ENCODE measurements around the gene NSL1. TPM values are rescaled to one million over a fixed set of nuclear protein-coding genes. Genes with fewer than 3 reads are reported as not detected.
A peak's percentile ranks its signal among the peaks of the same experiment; 100 is the strongest.

NSL1 gene
- total RNA-seq, 5 donors from 2014 or later (not counting 1 experiment from before 2014, with no cell fraction given), result 24.2 to 37.8 (median 29.7) TPM

DNA sequence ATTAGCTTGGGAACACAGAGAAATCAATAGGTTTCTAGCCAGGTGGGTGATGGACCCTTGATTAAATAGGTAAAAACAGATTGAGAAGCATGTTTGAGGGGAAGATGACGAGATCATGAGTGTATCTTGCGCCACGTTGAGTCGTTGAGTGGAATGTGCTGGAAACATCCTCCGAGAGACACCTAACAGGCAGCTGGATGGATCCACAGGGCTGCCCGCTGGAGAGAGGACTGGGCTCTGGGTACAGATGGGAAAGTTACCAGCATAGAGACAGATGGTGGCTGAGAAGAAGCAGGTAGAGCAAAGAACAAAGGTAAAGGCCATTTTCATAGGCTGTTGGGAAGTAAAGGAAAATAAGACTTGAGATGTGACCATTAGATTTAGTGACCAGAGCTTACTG, 107.5 kb downstream of the NSL1 start:
- Histone ChIP-seq H3K4me3 (ENCODE audit: control insufficient read depth in 1 of 2, extremely low read depth in 1 of 2, low read length in 1 of 2) (no peak overlapping the region), H3K36me3 (ENCODE audit: control insufficient read depth in 2 of 2, extremely low read depth in 1 of 2, insufficient read depth in 1 of 2, low read length in 1 of 2) (no peaks in the 10 kb centered on the region), H3K27me3 (replicated peaks in 1 of 2; ENCODE audit: control insufficient read depth in 2 of 2, extremely low read depth in 1 of 2, insufficient read depth in 2 of 2, low read length in 1 of 2) (peaks cover 0 to 17% of the 10 kb centered on the region in 2 experiments), H3K27ac (ENCODE audit: low read length) (no peak overlapping the region), H3K4me1 (ENCODE audit: control insufficient read depth in 1 of 2, extremely low read depth in 1 of 2, insufficient read depth in 2 of 2, low read length in 2 of 2) (peaks cover 0 to 24% of the 10 kb centered on the region in 2 experiments), H3K9me3 (no peaks in the 10 kb centered on the region)
- no peak for DNase-seq
- Mint-ChIP-seq H3K27me3 (peaks cover 6 to 9% of the 10 kb centered on the region in 2 donors), H3K4me1 (peaks cover 16 to 27% (median 16%) of the 10 kb centered on the region in 3 donors), H3K27ac (no peak overlapping the region), H3K36me3 (no peaks in the 10 kb centered on the region), H3K4me3 (no peak overlapping the region), H3K9me3 (no peaks in the 10 kb centered on the region)
- no peak for ATAC-seq (replicated peaks in 1 of 4)
- WGBS (ENCODE audit: insufficient coverage), result 95% methylated on average over 6 of the region's 6 CpGs
- CTCF ChIA-PET, result interaction anchor here (1.1 kb wide), 2 partner anchors 17 to 19 kb away, joined by 3 read pairs; no protein-coding TSS in a partner anchor
- POLR2A ChIA-PET, result no interaction called here

DNA sequence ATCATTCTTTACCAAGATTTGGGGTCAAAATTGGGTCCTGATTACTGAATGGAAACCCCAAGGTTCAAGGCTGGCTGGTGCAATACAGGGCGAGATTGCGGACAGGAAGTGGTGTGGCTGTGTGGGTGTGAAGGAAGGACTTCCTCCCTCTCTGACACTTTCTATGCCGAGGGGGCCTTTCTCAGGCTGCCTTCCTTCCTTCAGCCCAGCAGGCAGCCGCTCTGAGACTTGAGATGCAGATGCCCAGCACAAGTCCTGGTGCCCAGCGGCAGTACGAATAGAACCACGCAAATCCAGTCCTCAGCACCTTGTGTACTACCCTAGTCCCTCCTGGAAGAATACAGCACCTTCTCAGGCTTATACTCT, 108.2 kb downstream of the NSL1 start:
- ChIA-PET CTCF (no interaction called here), POLR2A (no interaction called here)
- H3K9me3 Mint-ChIP-seq, result no peaks in the 10 kb centered on the region
- DNase-seq (peak in 11 of 35 experiments; percentile 7 to 70 (median 25)), ATAC-seq (replicated peaks in 1 of 4) (peak in 3 of 4 experiments; percentile 38 to 77 (median 67))
- peaks cover 0 to 24% of the 10 kb centered on the region in 2 experiments for H3K4me1 ChIP-seq (ENCODE audit: control insufficient read depth in 1 of 2, extremely low read depth in 1 of 2, insufficient read depth in 2 of 2, low read length in 2 of 2)
- H3K36me3 Mint-ChIP-seq, result no peaks in the 10 kb centered on the region
- H3K4me1 Mint-ChIP-seq, result peaks cover 16 to 30% (median 16%) of the 10 kb centered on the region in 3 donors
- H3K27ac Mint-ChIP-seq, result peak overlapping the region in 1 of 2 donors; percentile 63
- H3K36me3 ChIP-seq (ENCODE audit: control insufficient read depth in 2 of 2, extremely low read depth in 1 of 2, insufficient read depth in 1 of 2, low read length in 1 of 2), result no peaks in the 10 kb centered on the region
- H3K27me3 Mint-ChIP-seq, result peaks cover 6 to 9% of the 10 kb centered on the region in 2 donors
- 45% methylated on average over 4 of the region's 7 CpGs for WGBS (ENCODE audit: insufficient coverage)
- H3K27ac ChIP-seq (ENCODE audit: low read length), result no peak overlapping the region
- no peaks in the 10 kb centered on the region for H3K9me3 ChIP-seq
- H3K4me3 Mint-ChIP-seq, result peak overlapping the region in 2 of 3 donors; percentile 15 to 18
- no peak overlapping the region for H3K4me3 ChIP-seq (ENCODE audit: control insufficient read depth in 1 of 2, extremely low read depth in 1 of 2, low read length in 1 of 2)
- peaks cover 0 to 13% of the 10 kb centered on the region in 2 experiments for H3K27me3 ChIP-seq (replicated peaks in 1 of 2; ENCODE audit: control insufficient read depth in 2 of 2, extremely low read depth in 1 of 2, insufficient read depth in 2 of 2, low read length in 1 of 2)

DNA sequence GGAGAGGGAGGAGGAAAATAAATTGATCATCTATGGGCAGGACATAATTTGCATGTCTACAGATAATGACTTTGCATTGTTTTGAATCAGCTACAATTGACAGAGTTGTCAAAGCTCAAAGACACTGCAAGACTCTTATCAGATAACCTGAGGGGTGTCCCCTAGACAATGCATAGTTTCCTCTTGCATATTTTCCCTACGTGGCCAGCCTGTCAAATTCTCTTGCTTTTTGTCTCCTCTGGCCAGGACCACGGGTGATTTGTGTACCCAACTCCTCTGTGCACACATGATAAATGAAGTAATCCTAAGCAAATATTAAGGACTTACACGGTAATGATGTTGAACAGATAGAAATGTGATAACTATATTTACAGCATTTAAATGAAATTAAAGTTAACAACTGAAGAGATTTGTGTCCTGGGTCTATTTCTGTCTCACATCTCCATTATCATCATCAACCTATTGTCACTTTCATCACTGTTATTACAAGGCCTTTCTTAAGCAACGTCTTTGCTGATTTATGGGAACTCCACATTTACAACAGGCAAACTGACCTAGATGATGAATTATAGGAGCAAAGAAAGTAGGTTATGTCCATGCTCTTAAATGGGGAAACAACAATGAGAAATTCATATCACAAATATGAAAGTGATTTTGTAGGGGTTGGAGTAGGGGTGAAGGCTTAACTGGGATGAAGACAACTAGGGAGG, 110.7 kb downstream of the NSL1 start:
- Histone ChIP-seq H3K4me3 (ENCODE audit: control insufficient read depth in 1 of 2, extremely low read depth in 1 of 2, low read length in 1 of 2) (no peak overlapping the region), H3K27me3 (replicated peaks in 1 of 2; ENCODE audit: control insufficient read depth in 2 of 2, extremely low read depth in 1 of 2, insufficient read depth in 2 of 2, low read length in 1 of 2) (peaks cover 0 to 4% of the 10 kb centered on the region in 2 experiments), H3K36me3 (ENCODE audit: control insufficient read depth in 2 of 2, extremely low read depth in 1 of 2, insufficient read depth in 1 of 2, low read length in 1 of 2) (no peaks in the 10 kb centered on the region), H3K4me1 (ENCODE audit: control insufficient read depth in 1 of 2, extremely low read depth in 1 of 2, insufficient read depth in 2 of 2, low read length in 2 of 2) (peaks cover 0 to 24% of the 10 kb centered on the region in 2 experiments), H3K27ac (ENCODE audit: low read length) (no peak overlapping the region), H3K9me3 (no peaks in the 10 kb centered on the region)
- Mint-ChIP-seq H3K27ac (no peak overlapping the region), H3K4me3 (no peak overlapping the region), H3K36me3 (no peaks in the 10 kb centered on the region), H3K9me3 (no peaks in the 10 kb centered on the region), H3K4me1 (peaks cover 16 to 30% (median 16%) of the 10 kb centered on the region in 3 donors), H3K27me3 (peaks cover 5 to 6% of the 10 kb centered on the region in 2 donors)
- DNase-seq (no peak), ATAC-seq (replicated peaks in 1 of 4) (no peak)
- ChIA-PET POLR2A (no interaction called here), CTCF (no interaction called here)
- WGBS (ENCODE audit: insufficient coverage), result no CpG with 5 or more reads among the region's 4 CpGs

DNA sequence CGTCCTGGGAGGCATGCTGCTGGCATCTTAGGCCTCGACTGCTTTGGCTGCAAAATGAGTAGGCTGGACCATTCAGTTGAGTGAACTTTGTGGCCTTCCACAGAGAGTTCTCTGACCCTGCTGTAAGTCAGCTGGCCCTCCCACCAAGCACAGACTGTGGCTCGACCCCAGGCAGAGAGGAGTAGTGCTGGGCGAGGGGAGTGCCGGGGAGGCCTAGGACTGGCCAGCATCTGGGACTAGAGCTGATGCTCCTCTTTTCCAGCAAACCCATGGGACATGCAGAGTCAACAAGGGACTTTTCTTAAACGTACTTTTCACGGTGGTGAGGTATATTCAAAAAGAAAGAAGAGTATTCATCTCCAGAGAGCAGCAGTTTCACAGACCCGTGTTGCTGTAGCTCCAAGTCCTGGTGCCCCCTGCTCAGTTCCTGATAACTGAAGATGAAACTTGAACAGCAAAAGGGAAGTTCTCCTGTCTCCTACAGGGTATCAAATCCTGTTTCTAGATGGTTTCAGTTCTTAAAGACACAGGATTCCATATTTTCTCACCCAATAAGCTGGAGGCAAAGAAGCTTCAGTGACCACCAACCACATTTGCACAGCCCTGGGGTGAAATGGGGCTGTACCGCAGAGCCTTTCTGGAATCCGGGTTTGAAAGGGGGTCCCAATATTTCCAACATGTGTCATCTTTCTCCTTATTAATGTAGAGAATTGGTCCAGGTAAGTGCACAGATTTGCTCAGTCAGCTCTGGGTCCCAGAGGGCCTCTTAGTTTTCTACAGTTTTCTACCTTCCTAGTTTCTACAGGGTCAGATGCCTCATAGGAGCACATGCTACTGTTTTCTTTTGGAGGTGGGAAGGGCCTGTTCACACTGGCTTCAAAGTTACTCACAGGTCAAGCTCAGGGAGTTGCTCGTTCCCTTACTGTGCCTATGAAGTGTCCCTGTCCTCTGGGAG, 112.8 kb downstream of the NSL1 start:
- no peaks in the 10 kb centered on the region for H3K36me3 ChIP-seq (ENCODE audit: control insufficient read depth in 2 of 2, extremely low read depth in 1 of 2, insufficient read depth in 1 of 2, low read length in 1 of 2)
- Mint-ChIP-seq H3K36me3 (no peaks in the 10 kb centered on the region), H3K4me3 (no peak overlapping the region), H3K9me3 (no peaks in the 10 kb centered on the region), H3K27ac (no peak overlapping the region), H3K27me3 (peaks cover under 1 to 2% of the 10 kb centered on the region in 2 donors), H3K4me1 (peaks cover 10 to 25% (median 12%) of the 10 kb centered on the region in 3 donors)
- H3K4me3 ChIP-seq (ENCODE audit: control insufficient read depth in 1 of 2, extremely low read depth in 1 of 2, low read length in 1 of 2), result no peak overlapping the region
- H3K27me3 ChIP-seq (replicated peaks in 1 of 2; ENCODE audit: control insufficient read depth in 2 of 2, extremely low read depth in 1 of 2, insufficient read depth in 2 of 2, low read length in 1 of 2), result no peaks in the 10 kb centered on the region
- ATAC-seq (replicated peaks in 1 of 4), result no peak
- ChIA-PET POLR2A (interaction anchor here in 1 of 2 donors (0.7 kb wide), 1 partner anchor 246 kb away, joined by 3 read pairs; the partner anchor contains the start of gene NENF), CTCF (interaction anchor here in 1 of 2 donors (1.5 kb wide), 1 partner anchor 103 kb away, joined by 3 read pairs; no protein-coding TSS in a partner anchor)
- DNase-seq, result no peak
- 45% methylated on average over 9 of the region's 11 CpGs for WGBS (ENCODE audit: insufficient coverage)
- peaks cover 0 to 13% of the 10 kb centered on the region in 2 experiments for H3K4me1 ChIP-seq (ENCODE audit: control insufficient read depth in 1 of 2, extremely low read depth in 1 of 2, insufficient read depth in 2 of 2, low read length in 2 of 2)
- no peaks in the 10 kb centered on the region for H3K9me3 ChIP-seq
- no peak overlapping the region for H3K27ac ChIP-seq (ENCODE audit: low read length)

DNA sequence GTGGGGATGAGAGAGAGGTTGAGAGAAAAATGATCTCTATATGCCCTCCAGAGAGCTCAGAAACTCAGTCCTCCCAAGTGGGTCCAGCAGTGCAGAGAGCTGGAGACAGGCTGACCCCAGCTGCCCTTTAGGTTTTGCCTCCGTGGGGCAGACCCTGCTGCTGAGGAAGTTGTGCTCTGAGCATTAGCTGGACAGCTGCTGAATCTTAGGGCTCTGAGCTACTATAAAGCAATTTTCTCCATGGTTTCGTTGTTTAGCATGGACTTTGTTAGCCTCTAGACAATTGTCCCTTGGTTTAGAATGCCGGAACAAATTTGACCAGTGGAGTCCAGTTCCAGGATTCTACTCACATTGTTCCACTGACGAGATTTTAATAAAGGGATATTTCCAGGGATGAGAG, 114.0 kb downstream of the NSL1 start:
- 100% methylated on average over 4 of the region's 4 CpGs for WGBS (ENCODE audit: insufficient coverage)
- Histone ChIP-seq H3K27me3 (replicated peaks in 1 of 2; ENCODE audit: control insufficient read depth in 2 of 2, extremely low read depth in 1 of 2, insufficient read depth in 2 of 2, low read length in 1 of 2) (no peaks in the 10 kb centered on the region), H3K4me3 (ENCODE audit: control insufficient read depth in 1 of 2, extremely low read depth in 1 of 2, low read length in 1 of 2) (no peak overlapping the region), H3K9me3 (no peaks in the 10 kb centered on the region), H3K27ac (ENCODE audit: low read length) (no peak overlapping the region), H3K36me3 (ENCODE audit: control insufficient read depth in 2 of 2, extremely low read depth in 1 of 2, insufficient read depth in 1 of 2, low read length in 1 of 2) (no peaks in the 10 kb centered on the region), H3K4me1 (ENCODE audit: control insufficient read depth in 1 of 2, extremely low read depth in 1 of 2, insufficient read depth in 2 of 2, low read length in 2 of 2) (peaks cover 0 to 2% of the 10 kb centered on the region in 2 experiments)
- no peaks in the 10 kb centered on the region for H3K9me3 Mint-ChIP-seq
- H3K27me3 Mint-ChIP-seq, result peaks cover 0 to 2% of the 10 kb centered on the region in 2 donors
- CTCF ChIA-PET, result interaction anchor here in 1 of 2 donors (0.6 to 1.5 kb wide), 2 partner anchors 104 to 121 kb away, joined by 3 read pairs; no protein-coding TSS in a partner anchor
- H3K27ac Mint-ChIP-seq, result no peak overlapping the region
- DNase-seq (no peak), ATAC-seq (replicated peaks in 1 of 4) (no peak)
- H3K4me1 Mint-ChIP-seq, result peaks cover 0 to 13% (median 0%) of the 10 kb centered on the region in 3 donors
- POLR2A ChIA-PET, result no interaction called here
- no peak overlapping the region for H3K4me3 Mint-ChIP-seq
- H3K36me3 Mint-ChIP-seq, result no peaks in the 10 kb centered on the region

DNA sequence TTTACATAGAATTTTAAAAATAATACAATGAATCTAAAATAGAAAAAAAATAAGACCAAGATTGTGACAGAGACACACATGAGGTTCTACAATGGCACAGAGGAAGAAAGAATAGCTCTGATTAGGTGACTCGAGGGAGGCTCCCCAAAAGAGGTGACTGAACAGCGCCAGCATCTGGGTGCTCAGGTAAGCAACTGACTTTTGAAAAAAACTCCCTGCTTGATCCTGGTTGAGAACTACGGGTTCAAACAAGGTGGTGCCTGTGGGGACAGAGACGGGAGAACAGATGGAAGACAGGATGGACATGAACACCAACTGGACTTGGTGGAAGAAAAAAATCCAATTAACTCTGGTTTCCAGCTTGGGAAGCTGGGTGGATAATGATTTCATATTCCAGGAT, 114.4 kb downstream of the NSL1 start:
- H3K4me1 Mint-ChIP-seq, result peaks cover 0 to 13% (median 0%) of the 10 kb centered on the region in 3 donors
- H3K36me3 Mint-ChIP-seq, result no peaks in the 10 kb centered on the region
- Histone ChIP-seq H3K27me3 (replicated peaks in 1 of 2; ENCODE audit: control insufficient read depth in 2 of 2, extremely low read depth in 1 of 2, insufficient read depth in 2 of 2, low read length in 1 of 2) (no peaks in the 10 kb centered on the region), H3K4me1 (ENCODE audit: control insufficient read depth in 1 of 2, extremely low read depth in 1 of 2, insufficient read depth in 2 of 2, low read length in 2 of 2) (no peaks in the 10 kb centered on the region), H3K9me3 (no peaks in the 10 kb centered on the region), H3K4me3 (ENCODE audit: control insufficient read depth in 1 of 2, extremely low read depth in 1 of 2, low read length in 1 of 2) (no peak overlapping the region), H3K27ac (ENCODE audit: low read length) (no peak overlapping the region), H3K36me3 (ENCODE audit: control insufficient read depth in 2 of 2, extremely low read depth in 1 of 2, insufficient read depth in 1 of 2, low read length in 1 of 2) (no peaks in the 10 kb centered on the region)
- H3K27ac Mint-ChIP-seq, result no peak overlapping the region
- DNase-seq (no peak), ATAC-seq (replicated peaks in 1 of 4) (no peak)
- no peaks in the 10 kb centered on the region for H3K9me3 Mint-ChIP-seq
- ChIA-PET POLR2A (no interaction called here), CTCF (interaction anchor here in 1 of 2 donors (0.6 to 1.5 kb wide), 3 partner anchors 105 to 200 kb away, joined by 3 read pairs; no protein-coding TSS in a partner anchor)
- H3K4me3 Mint-ChIP-seq, result no peak overlapping the region
- WGBS (ENCODE audit: insufficient coverage), result 96% methylated on average over 3 of the region's 4 CpGs
- peaks cover 0 to 2% of the 10 kb centered on the region in 2 donors for H3K27me3 Mint-ChIP-seq

All from T-cell (primary cell).